ENCODE data around the gene AKNAD1.

AKNAD1 gene

GRCh38 chr1:108863984-108864383 lies 7.1 kb upstream of the AKNAD1 start:
- no peak for DNase-seq

DNA sequence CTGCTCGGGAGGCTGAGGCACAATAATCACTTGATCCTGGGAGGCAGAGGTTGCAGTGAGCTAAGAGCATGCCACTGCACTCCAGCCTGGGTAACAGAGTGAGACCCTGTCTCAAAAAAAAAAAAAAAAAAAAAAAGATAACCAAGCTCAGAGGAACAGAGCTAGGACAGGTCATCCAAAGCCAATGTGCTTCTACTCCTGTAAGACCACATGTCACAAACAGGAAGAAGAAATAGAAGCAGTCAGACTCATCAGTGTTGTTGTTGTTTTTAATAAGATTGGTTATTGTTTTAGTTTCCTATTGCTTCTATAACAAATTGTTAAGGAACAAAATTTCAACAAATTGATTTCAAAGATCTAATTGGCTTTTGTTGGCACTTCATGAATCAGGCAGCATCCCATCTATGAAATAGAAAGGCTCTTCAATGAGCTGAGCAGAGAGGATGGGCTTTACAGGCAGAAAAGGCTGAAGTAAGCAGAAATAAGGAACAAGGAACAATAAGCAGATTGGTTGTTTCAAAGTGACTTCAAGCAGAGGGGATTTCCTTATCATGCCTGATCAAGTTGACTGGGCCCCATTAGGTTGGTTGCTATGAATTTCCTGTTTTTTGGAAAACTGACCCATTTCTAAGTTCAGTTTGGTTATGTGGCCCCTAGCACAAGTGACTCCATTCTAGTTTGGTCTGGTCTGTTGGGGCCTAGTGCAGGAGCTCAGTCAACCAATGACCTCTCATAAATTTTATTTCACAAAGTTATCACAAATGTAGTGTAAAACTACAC lies 6.0 kb upstream of the AKNAD1 start:
- no peak for DNase-seq

DNA sequence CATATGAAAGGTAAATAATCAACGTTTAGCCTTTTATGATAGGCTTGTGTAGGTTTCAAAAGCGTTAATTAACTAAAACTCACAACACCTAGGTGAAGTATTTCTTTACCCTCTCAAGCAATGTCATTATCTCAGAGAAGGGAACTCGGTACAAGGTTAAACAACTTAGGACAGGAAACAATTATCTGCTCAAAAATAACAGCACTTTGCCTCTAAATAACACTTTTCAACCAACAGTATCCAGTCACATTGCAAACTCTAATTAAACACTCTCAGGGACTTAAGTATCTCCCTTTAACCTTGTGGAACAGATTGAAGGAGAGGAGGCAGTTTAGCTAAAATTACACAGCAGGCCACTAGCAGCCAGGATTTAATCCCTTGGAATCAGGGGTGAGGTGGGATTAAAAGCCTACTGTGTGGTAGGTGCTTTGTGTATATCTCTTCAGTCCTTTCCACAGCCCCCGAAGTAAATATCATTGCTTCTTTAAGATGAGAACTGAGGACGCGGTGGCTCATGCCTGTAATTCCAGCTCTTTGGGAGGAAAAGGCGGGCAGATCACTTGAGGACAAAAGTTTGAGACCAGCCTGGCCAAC lies 5.2 kb upstream of the AKNAD1 start:
- DNase-seq: no peak

GRCh38 chr1:108861566-108861965 lies 4.7 kb upstream of the AKNAD1 start:
- no peak for DNase-seq

GRCh38 chr1:108860190-108860907 lies 3.5 kb upstream of the AKNAD1 start:
- no peak for DNase-seq

DNA sequence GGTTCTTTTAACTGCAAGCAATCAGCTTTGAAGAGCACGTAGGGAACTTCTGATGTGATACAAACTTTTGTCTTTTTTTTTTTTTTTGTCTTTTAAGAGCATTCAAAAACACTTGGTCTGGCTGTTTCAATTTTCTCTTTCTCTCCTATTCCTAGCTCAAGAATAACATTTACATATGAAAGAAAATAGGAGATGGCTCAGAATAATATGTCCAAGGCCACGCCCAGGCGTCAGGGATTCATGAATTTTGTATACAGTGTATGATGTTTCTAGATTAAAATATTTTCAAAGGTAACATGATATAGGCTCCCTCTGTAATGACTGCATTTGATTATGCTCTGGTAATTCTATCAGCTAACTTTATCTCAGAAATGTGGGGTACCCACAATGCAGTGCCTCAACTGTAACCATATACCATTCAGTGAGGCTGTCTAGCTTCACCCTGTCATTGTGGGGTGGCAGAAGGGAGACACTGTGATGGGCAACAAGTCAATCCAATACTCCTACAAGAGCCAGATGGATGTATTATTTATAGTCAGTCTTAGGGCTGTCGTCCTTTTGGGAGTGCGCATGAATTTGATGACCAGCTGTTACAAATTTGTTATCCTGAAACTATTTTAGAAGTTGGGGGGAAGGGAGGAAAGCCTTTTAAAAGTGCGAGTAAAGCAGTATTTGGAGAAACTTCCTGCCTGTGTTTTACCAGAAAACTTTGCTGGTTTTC lies 1.5 kb upstream of the AKNAD1 start:
- no peak for DNase-seq

DNA sequence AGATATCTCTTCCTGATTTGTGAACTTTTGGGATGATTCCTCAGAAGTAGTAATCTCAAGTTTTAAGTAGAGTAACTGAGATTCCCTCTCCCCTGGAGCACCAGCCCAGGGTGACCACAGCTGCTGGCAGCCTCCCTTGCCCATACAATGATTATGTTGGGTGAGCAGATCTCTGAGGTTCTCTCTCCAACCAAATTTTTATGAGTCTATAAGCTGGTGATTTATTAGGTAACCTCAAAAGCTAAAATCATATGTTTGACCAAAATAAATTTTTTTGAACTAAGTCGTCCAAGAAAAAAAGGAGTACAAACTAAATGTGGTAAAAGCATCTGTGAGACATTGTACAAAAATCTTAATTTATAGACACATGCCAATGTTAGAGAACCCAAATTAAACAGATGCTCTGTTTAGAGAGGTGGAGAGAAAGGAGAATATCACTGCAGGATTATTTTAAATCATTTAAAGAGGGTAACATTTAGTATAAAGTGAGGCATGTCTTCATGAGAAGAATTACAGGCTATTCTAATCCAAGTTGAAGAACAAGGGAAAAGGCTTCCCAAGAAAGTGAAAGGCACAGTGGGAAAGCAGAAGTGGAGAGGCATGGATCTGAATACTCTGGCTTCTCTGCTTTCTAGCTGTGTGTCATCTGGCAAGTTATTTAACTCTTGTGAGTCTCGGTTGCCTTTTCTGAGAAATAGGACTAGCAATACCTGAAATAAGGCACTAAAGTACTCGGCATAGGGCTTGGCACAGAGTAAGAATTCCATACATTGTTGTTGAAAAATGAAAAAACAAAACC lies 2.5 kb downstream of the AKNAD1 start:
- no peak for DNase-seq

- DNase-seq: no peak
Measured at GRCh38 chr1:108852221-108852975, 4.5 kb downstream of the AKNAD1 start.

DNA sequence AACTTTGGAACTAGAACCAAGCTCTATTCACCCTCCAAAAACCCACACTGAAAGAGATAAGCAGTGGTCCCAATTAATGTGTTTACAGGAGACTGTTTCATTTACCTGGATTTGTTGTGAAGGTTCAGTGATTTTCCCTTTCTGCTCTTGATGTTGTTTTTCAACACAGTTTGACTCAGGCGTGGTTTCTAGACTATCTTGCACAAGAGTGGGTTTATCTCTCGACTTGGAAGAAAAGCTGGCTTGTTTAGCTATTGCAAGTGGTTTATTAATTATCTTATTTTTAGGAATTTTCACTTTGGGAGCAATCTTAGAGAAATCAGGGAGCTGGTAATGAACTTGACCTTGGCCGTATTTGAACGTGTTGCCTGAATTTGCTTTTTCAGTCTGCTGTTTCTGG lies 5.3 kb downstream of the AKNAD1 start:
- no peak for DNase-seq

DNA sequence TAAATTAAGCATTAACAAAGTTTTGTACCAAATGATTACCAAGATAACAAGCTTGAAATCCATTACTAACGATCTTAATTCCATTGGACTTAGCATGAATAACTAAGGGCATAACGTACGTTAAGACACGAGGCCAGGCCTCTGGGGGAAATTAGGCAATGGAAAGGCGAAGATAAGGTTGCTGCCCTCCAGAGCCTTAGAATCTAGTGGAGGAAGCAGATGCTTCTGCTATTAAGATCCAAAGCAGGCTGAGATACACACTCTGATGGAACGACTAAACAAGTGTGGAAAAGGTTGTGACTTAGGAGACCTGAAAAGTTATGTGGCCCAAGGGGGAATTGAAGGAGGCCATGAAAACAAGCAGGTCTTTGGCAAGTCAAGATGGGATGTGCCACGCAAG lies 6.0 kb downstream of the AKNAD1 start:
- no peak for DNase-seq

DNA sequence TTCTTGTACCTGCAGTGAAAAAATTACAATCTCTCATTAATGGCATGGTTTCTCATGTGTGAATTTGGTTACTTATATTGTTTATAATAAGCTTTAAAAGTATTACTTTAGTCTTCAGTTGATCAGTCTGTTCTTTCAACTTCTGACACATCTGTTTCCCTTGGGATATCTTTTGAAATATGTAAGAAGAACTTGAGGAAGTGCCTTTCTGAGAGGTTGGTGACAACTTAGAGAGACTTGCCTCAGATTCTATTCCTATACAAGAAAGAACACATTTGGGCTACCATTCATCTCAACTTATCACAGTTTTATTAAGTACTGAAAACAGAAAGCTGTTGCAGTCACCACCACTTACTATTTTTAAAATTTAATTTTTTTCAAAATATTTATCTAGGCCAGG lies 8.1 kb downstream of the AKNAD1 start:
- DNase-seq: no peak

DNA sequence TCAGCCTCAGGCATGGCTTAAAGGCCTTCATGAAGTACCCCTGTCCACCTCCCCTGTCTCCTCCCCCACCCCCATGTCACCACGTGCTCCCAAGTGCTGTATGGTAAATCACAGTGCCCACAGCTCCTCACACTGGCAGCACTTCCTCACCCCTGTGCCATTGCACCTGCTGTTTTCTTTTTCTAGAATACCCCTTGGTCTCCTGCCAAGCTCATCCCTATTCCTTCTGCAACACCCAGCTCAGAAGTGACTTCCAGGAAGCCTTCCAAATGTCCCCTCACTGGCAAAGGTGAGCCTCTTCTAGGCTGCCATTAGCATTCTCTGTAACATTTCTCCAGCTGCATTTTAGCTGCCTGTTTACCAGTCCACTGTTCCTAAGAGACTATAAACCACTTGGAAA lies 9.4 kb downstream of the AKNAD1 start:
- no peak for DNase-seq

GRCh38 chr1:108845991-108846390 lies 10.9 kb downstream of the AKNAD1 start:
- no peak for DNase-seq

- no peak for DNase-seq
Measured at GRCh38 chr1:108845446-108845845, 11.4 kb downstream of the AKNAD1 start.

GRCh38 chr1:108843390-108844137 lies 13.3 kb downstream of the AKNAD1 start:
- no peak for DNase-seq

GRCh38 chr1:108842525-108843181 lies 14.2 kb downstream of the AKNAD1 start:
- no peak for DNase-seq

GRCh38 chr1:108841703-108842102 lies 15.2 kb downstream of the AKNAD1 start:
- no peak for DNase-seq

DNA sequence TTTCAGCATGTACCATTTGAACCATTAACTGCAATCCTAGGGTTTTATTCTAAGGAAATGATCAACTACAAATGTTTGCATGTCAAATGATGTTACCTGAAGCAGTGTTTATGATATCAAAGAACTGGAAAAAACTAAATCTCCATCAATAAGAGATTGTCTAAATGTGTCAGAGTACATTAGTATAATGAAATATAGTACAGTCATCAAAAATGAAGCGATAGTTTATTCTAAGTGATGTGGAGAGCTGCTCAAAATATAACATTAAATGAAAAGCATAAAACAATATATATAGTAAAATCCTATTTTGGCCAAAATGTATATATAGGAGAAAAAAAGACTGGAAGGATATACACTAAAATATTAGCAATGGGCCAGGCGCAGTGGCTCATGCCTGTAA lies 24.0 kb downstream of the AKNAD1 start:
- no peak for DNase-seq

GRCh38 chr1:108831225-108831624 lies 25.7 kb downstream of the AKNAD1 start:
- no peak for DNase-seq
